Gastroesophageal sphincter (tissue), 3 donors: ENCODE data around the gene TXNRD1.

Experiments used
- CTCF ChIP-seq, 4 experiments: fragments of 200-600 bp in 2 of 4; fragments of 450-650 bp in 2 of 4; sonication (generic) in 1 of 4; IDR thresholded peaks; one replicate each; pipeline ENCODE4 v1.5.1; 2017 to 2019; ENCODE audit warnings: antibody characterized with exemption in 4 of 4, mild to moderate bottlenecking in 2 of 4, moderate library complexity in 2 of 4
- POLR2A ChIP-seq, 2 donors: fragments of 450-650 bp; IDR thresholded peaks; one replicate each; pipeline ENCODE4 v1.6.1; 2017; ENCODE audit warnings: antibody characterized with exemption in 2 of 2, mild to moderate bottlenecking in 2 of 2, moderate library complexity in 1 of 2
- POLR2AphosphoS5 ChIP-seq: sonication (generic); formaldehyde crosslinking; IDR thresholded peaks from one replicate; pipeline ENCODE4 v1.6.1; 2017; ENCODE audit warnings: antibody characterized with exemption

- TF ChIP-seq CTCF (IDR thresholded peaks at IDR 0.05) (no peak), POLR2AphosphoS5 (peak; percentile 47), POLR2A (IDR thresholded peaks at IDR 0.05) (no peak)
Observed at GRCh38 chr12:104340925-104341611, 125.5 kb downstream of the TXNRD1 start.
